AG08396 (cell line): ENCODE data around the gene PARD3.

Experiments used
- DNase-seq: peaks from one replicate; pipeline ENCODE4 v3.0.0; 2012; ENCODE audit warnings: low spot score, mixed read lengths

PARD3 gene

GRCh38 chr10:34216348-34216945, 598.6 kb downstream of the PARD3 start:
- no peak for DNase-seq

- no peak for DNase-seq
These were observed 601.3 kb downstream of the PARD3 start for GRCh38 chr10:34213805-34214197.

- DNase-seq = no peak
These were observed 601.8 kb downstream of the PARD3 start for GRCh38 chr10:34213193-34213804.

GRCh38 chr10:34207343-34207742, 607.8 kb downstream of the PARD3 start:
- DNase-seq = no peak

GRCh38 chr10:34206935-34207268, 608.2 kb downstream of the PARD3 start:
- DNase-seq = no peak

GRCh38 chr10:34206078-34206934, 608.8 kb downstream of the PARD3 start:
- DNase-seq = no peak

- no peak for DNase-seq
These were observed 609.6 kb downstream of the PARD3 start for GRCh38 chr10:34205452-34205851.

GRCh38 chr10:34203966-34204630, 611.0 kb downstream of the PARD3 start:
- no peak for DNase-seq

GRCh38 chr10:34200355-34200901, 614.7 kb downstream of the PARD3 start:
- no peak for DNase-seq

GRCh38 chr10:34198953-34199352, 616.1 kb downstream of the PARD3 start:
- DNase-seq = no peak

GRCh38 chr10:34196058-34196433, 619.0 kb downstream of the PARD3 start:
- DNase-seq = no peak

- no peak for DNase-seq
These were observed 619.6 kb downstream of the PARD3 start for GRCh38 chr10:34195364-34196057.

- peak; percentile 21 for DNase-seq
These were observed 621.0 kb downstream of the PARD3 start for GRCh38 chr10:34193931-34194626.

- no peak for DNase-seq
These were observed 622.5 kb downstream of the PARD3 start for GRCh38 chr10:34192646-34193045.

- no peak for DNase-seq
These were observed 623.7 kb downstream of the PARD3 start for GRCh38 chr10:34191406-34191805.

- DNase-seq = no peak
These were observed 624.5 kb downstream of the PARD3 start for GRCh38 chr10:34190580-34190979.

- DNase-seq = no peak
These were observed 625.3 kb downstream of the PARD3 start for GRCh38 chr10:34189830-34190229.

GRCh38 chr10:34188221-34188620, 626.9 kb downstream of the PARD3 start:
- no peak for DNase-seq

- DNase-seq = peak; percentile 26
These were observed 627.9 kb downstream of the PARD3 start for GRCh38 chr10:34187201-34187600.

GRCh38 chr10:34186745-34187144, 628.4 kb downstream of the PARD3 start:
- no peak for DNase-seq

GRCh38 chr10:34185998-34186397, 629.1 kb downstream of the PARD3 start:
- DNase-seq = no peak
